ENCODE measurements around the gene TTC28. TPM values are rescaled to one million over a fixed set of nuclear protein-coding genes. Genes with fewer than 3 reads are reported as not detected.

The TTC28 gene
- total RNA-seq, 1 donor from 2014 or later, result 13.5 TPM

DNA sequence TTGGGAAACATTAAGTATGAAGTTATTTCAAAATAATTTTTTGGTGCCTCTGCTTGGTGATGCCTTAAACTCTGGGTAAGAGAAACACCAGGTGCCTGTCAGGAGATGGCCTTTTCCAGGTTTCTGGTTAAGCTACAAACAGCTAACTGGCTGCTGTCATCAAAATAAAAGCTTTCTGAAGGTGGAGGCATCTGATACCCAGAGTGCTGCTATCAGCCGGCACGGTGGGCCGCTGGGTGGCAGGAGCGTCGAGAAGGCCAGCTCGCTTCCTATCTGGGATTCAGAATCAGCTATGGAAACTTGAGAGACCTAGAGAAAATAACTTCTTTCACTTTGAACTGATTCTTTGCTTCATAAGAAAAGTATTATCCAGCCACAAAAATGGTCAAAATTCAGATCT is 679.8 kb downstream of the TTC28 start:
- Histone ChIP-seq H3K36me3 (ENCODE audit: control insufficient read depth, insufficient read depth, low read length) (no peaks in the 10 kb centered on the region), H3K4me3 (ENCODE audit: low read depth, low read length) (no peak overlapping the region), H3K27me3 (ENCODE audit: control insufficient read depth, insufficient read depth, low read length) (no peaks in the 10 kb centered on the region)
- no peak for DNase-seq (ENCODE audit: low read depth)
- TF ChIP-seq, protein P1, sequence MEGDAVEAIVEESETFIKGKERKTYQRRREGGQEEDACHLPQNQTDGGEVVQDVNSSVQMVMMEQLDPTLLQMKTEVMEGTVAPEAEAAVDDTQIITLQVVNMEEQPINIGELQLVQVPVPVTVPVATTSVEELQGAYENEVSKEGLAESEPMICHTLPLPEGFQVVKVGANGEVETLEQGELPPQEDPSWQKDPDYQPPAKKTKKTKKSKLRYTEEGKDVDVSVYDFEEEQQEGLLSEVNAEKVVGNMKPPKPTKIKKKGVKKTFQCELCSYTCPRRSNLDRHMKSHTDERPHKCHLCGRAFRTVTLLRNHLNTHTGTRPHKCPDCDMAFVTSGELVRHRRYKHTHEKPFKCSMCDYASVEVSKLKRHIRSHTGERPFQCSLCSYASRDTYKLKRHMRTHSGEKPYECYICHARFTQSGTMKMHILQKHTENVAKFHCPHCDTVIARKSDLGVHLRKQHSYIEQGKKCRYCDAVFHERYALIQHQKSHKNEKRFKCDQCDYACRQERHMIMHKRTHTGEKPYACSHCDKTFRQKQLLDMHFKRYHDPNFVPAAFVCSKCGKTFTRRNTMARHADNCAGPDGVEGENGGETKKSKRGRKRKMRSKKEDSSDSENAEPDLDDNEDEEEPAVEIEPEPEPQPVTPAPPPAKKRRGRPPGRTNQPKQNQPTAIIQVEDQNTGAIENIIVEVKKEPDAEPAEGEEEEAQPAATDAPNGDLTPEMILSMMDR (IDR thresholded peaks at IDR 0.05; ENCODE audit: insufficient read depth, low read length, poor library complexity, severe bottlenecking), result no peak

DNA sequence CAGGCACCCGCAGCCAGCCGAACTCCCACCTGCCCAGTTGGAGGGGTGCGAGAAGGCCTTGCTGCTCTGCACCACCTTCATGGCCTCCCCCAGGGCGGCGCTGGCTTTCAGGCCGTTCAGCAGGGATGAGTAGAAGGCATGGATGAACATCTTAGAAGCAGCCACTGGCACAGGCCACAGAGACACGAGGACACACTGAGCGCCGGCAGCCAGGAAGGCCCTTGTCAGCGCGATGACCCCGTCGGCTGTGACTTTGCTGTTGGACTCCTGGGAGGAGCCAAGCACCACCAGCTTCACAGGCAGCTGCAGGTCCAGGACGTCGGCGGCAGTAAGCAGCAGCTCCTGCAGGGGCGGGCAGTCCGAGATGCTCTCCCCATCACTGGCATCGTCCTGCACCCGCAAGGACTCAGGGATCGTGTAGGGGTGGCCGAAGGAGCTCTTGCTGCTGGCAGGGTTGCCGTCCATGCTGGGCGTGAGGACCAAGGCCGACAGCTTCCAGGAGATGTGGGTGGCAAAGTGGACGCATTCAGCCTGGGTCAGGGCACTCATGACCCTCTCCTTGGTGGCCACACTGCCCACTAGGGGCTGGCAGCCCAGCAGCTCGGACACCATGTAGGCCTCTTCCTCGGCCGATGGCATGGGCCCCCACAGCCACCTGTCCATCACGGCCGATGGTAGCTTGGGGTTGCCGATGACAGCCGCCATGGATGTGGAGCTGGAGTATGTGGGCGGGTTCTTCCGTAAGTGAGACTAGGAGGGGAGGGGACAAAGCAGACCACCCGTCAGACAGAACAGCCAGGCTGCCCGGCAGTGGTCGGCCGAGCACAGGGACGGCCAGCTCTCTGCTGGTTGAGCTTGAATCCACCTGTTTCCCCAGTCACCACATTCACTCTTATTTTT is 680.9 kb downstream of the TTC28 start:
- DNase-seq (ENCODE audit: low read depth), result no peak
- Histone ChIP-seq H3K4me3 (ENCODE audit: low read depth, low read length) (no peak overlapping the region), H3K27me3 (ENCODE audit: control insufficient read depth, insufficient read depth, low read length) (no peaks in the 10 kb centered on the region), H3K36me3 (ENCODE audit: control insufficient read depth, insufficient read depth, low read length) (no peaks in the 10 kb centered on the region)
- TF ChIP-seq, protein P1 (IDR thresholded peaks at IDR 0.05; ENCODE audit: insufficient read depth, low read length, poor library complexity, severe bottlenecking), result no peak

GRCh38 chr22:27997538-27997937 is 682.1 kb downstream of the TTC28 start:
- Histone ChIP-seq H3K27me3 (ENCODE audit: control insufficient read depth, insufficient read depth, low read length) (no peaks in the 10 kb centered on the region), H3K4me3 (ENCODE audit: low read depth, low read length) (no peak overlapping the region), H3K36me3 (ENCODE audit: control insufficient read depth, insufficient read depth, low read length) (no peaks in the 10 kb centered on the region)
- TF ChIP-seq, protein P1 (IDR thresholded peaks at IDR 0.05; ENCODE audit: insufficient read depth, low read length, poor library complexity, severe bottlenecking), result no peak
- no peak for DNase-seq (ENCODE audit: low read depth)

DNA sequence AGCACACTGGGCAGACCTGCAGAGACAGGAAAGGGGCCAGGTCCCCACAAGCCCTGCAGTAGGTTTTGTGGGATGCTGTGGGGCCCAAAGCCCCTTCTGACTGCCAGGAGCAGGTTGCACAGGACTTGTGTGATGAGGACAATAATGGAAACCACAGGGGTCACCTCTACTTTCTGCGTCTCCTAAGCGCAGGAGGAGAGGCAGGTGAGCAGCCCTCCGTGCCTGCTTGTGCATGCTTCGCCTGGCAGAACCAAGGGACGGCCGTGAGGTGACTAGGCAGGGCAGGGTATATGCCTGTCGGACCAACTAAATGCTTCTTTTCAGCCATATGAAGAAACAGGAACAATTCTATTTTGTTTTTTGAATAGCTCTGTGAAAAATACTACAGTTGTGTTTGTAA is 682.7 kb downstream of the TTC28 start:
- TF ChIP-seq, protein P1 (IDR thresholded peaks at IDR 0.05; ENCODE audit: insufficient read depth, low read length, poor library complexity, severe bottlenecking), result no peak
- H3K36me3 ChIP-seq (ENCODE audit: control insufficient read depth, insufficient read depth, low read length), result no peaks in the 10 kb centered on the region
- no peak for DNase-seq (ENCODE audit: low read depth)
- no peaks in the 10 kb centered on the region for H3K27me3 ChIP-seq (ENCODE audit: control insufficient read depth, insufficient read depth, low read length)
- no peak overlapping the region for H3K4me3 ChIP-seq (ENCODE audit: low read depth, low read length)

GRCh38 chr22:27996529-27996925 is 683.1 kb downstream of the TTC28 start:
- Histone ChIP-seq H3K27me3 (ENCODE audit: control insufficient read depth, insufficient read depth, low read length) (no peaks in the 10 kb centered on the region), H3K4me3 (ENCODE audit: low read depth, low read length) (no peak overlapping the region), H3K36me3 (ENCODE audit: control insufficient read depth, insufficient read depth, low read length) (no peaks in the 10 kb centered on the region)
- no peak for DNase-seq (ENCODE audit: low read depth)
- TF ChIP-seq, protein P1 (IDR thresholded peaks at IDR 0.05; ENCODE audit: insufficient read depth, low read length, poor library complexity, severe bottlenecking), result no peak
